Neutrophil (primary cell): ENCODE data around the gene DBNDD2.

Experiments
- H3K27ac ChIP-seq: fragments of 200-600 bp; sonication (generic); 2 replicates; pipeline ENCODE4 v1.5.1; 2016; ENCODE audit warnings: mild to moderate bottlenecking, moderate library complexity
- H3K27me3 ChIP-seq: fragments of 200-600 bp; sonication (generic); 2 replicates; pipeline ENCODE4 v1.6.0; 2016; ENCODE audit warnings: mild to moderate bottlenecking
- H3K36me3 ChIP-seq: fragments of 200-600 bp; sonication (generic); 2 replicates; pipeline ENCODE4 v1.5.1; 2017
- H3K4me1 ChIP-seq, 2 experiments: fragments of 200-600 bp in 1 of 2; sonication (generic) in 1 of 2; 1 replicate in 1 of 2; 2 replicates in 1 of 2; pipeline versions ENCODE4 v1.5.1 to v1.6.1; 2013 to 2016; ENCODE audit warnings: low read depth in 1 of 2, low read length in 1 of 2, mild to moderate bottlenecking in 1 of 2, moderate library complexity in 1 of 2; ENCODE audit not compliant: control insufficient read depth in 1 of 2, insufficient read depth in 1 of 2
- H3K4me3 ChIP-seq, 2 experiments: fragments of 200-600 bp in 1 of 2; sonication (generic) in 1 of 2; 1 replicate in 1 of 2; 2 replicates in 1 of 2; pipeline ENCODE4 v1.5.1; 2013 to 2016; ENCODE audit warnings: low read depth in 1 of 2, low read length in 1 of 2, mild to moderate bottlenecking in 1 of 2, moderate library complexity in 1 of 2
- H3K9me3 ChIP-seq: fragments of 200-600 bp; sonication (generic); 2 replicates; pipeline ENCODE4 v1.5.1; 2016
- CTCF ChIP-seq: fragments of 200-600 bp; sonication (generic); IDR thresholded peaks from 2 replicates; pipeline ENCODE4 v1.5.1; 2016; ENCODE audit warnings: antibody characterized with exemption

The DBNDD2 gene

DNA sequence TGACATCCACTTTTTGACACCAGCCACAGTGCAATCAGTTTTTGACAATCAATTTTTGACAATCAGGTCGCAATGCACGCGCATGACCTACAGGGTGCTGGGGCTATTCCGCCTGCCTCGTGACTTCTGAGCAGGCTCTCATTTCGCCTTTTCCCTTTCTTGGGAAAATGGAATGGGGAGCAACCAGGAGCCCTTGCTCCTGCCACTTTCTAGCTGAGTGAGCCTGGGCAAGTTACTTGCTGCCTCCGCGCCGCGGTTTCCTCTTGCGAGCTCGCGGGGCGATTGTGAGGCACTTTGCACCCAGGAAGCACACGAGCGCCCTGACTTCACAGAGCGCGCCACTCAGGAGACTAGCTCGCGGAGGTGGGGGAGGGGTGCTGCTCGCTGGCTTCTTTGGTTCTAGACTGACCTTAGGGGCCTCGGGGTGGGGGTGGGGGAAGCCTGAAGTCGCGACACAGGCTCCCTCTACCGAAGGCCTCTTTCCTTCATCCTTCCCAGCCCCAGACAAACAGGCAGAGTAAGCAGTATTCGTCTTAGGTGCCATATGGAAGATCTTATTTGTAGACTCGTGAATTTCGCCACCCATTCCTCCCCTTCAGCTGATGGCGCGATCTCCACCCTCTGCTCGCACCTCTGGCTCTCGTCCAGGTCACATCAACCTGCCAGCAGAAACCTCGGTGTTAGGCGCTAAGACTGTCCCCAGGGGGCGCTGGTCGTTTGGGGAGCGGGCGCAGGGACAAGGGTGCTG, 34.6 kb upstream of the DBNDD2 start:
- no peaks in the 10 kb centered on the region for H3K36me3 ChIP-seq
- H3K27ac ChIP-seq: peak overlapping the region; percentile 50
- peaks cover 24 to 29% of the 10 kb centered on the region in 2 experiments for H3K4me1 ChIP-seq
- peaks cover 10% of the 10 kb centered on the region for H3K27me3 ChIP-seq
- no peaks in the 10 kb centered on the region for H3K9me3 ChIP-seq
- peak; percentile 86 for TF ChIP-seq CTCF
- H3K4me3 ChIP-seq: peak overlapping the region; percentile 63

DNA sequence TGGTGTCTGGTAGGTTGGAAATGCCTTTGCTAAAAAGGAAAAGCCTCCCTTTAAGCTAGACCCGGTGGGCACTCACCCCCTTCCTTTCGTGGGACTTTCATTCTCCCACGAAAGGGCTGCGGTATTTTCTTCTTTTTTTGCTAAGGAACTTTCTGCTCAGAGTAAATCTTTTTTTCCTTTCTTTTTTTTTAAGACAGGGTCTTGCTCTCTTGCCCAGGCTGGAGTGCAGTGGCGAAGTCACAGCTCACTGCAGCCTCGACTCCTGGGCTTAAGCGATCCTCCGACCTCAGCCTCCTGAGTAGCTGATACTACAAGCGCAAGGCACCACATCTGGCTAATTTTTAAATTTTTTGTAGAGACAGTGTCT, 34.0 kb upstream of the DBNDD2 start:
- H3K4me3 ChIP-seq: peak overlapping the region; percentile 63
- H3K9me3 ChIP-seq: no peaks in the 10 kb centered on the region
- peaks cover 18 to 24% of the 10 kb centered on the region in 2 experiments for H3K4me1 ChIP-seq
- H3K27ac ChIP-seq: no peak overlapping the region
- H3K36me3 ChIP-seq: no peaks in the 10 kb centered on the region
- peaks cover 10% of the 10 kb centered on the region for H3K27me3 ChIP-seq
- TF ChIP-seq CTCF: no peak

DNA sequence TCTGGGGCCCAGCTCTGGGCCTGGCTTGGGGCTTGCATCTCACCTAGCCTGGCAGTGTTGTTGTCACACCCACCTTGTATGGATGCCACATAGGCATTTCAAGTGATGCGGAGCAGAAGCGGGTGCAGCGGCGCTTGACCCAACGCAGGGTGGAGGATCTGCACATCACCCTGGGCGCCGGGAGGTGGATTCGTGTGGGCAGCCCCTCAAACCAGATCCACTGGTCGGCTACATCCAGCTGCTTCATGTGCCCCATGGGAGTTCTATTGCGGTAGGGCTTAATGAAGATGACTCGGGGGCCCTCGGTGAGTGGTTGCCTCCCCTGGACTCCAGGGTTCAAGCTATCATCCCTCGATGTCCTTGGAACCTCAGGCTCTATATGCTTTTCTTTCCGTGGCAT, 33.1 kb upstream of the DBNDD2 start:
- H3K27ac ChIP-seq: no peak overlapping the region
- H3K9me3 ChIP-seq: no peaks in the 10 kb centered on the region
- H3K36me3 ChIP-seq: no peaks in the 10 kb centered on the region
- no peak overlapping the region for H3K4me3 ChIP-seq
- TF ChIP-seq CTCF: no peak
- H3K4me1 ChIP-seq: peaks cover 17 to 19% of the 10 kb centered on the region in 2 experiments
- peaks cover 10% of the 10 kb centered on the region for H3K27me3 ChIP-seq

DNA sequence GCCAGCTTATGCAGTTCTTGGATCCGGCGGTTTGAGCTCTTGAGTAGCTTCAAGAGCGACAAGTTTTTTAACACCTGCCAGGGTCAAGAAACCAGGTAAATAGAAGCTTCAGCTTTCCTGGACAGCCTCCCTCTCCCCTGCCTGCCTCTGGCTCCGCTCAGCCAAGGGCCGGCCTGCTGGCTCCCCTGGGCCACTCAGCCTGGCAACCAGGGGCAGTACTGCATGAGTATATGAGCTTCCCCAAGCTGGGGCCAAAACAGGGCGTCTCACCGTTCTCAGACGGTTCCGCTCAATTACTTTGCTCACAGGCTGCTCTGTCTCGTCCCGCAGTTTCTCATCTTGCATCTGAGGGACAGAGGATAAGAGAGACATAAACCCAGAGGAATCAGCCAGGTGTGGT, 30.8 kb upstream of the DBNDD2 start:
- Histone ChIP-seq H3K4me1 (peaks cover 17 to 18% of the 10 kb centered on the region in 2 experiments), H3K27ac (no peak overlapping the region), H3K9me3 (no peaks in the 10 kb centered on the region), H3K27me3 (peaks cover 10% of the 10 kb centered on the region), H3K4me3 (no peak overlapping the region), H3K36me3 (no peaks in the 10 kb centered on the region)
- TF ChIP-seq CTCF: no peak

DNA sequence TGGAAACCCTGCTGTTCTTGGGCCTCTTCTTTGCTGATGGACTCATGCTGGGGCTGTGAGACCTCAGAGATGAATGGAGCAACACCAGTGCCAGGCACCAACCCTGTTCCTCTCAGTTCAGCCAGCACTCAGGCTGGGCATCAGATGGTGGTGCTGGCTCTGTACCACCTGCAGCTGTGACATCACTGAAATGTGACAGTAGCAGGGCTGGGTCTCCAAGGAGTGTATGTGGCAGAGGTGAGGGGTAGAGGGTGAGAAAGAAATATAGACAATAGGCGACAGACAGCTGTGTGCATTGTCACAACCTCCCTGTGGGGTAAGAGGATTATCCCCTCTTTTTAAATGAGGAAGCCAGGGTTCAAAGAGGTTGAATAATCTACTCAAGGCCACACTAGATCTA, 29.9 kb upstream of the DBNDD2 start, which contains the start of gene TP53TG5:
TSS of gene TP53TG5 (minus strand) at position 135 of the 400 bp plus-strand sequence. CDS start at position 46, 89 bp downstream.
- Histone ChIP-seq H3K27ac (no peak within 1 kb of the TSS), H3K27me3 (peaks cover under 1% of the 10 kb centered on the region), H3K9me3 (no peaks in the 10 kb centered on the region), H3K4me1 (peaks cover 8 to 9% of the 10 kb centered on the region in 2 experiments), H3K4me3 (no peak within 1 kb of the TSS), H3K36me3 (no peaks in the 10 kb centered on the region)
- no peak for TF ChIP-seq CTCF
